ENCODE data around the gene ATP8B1.

DNA sequence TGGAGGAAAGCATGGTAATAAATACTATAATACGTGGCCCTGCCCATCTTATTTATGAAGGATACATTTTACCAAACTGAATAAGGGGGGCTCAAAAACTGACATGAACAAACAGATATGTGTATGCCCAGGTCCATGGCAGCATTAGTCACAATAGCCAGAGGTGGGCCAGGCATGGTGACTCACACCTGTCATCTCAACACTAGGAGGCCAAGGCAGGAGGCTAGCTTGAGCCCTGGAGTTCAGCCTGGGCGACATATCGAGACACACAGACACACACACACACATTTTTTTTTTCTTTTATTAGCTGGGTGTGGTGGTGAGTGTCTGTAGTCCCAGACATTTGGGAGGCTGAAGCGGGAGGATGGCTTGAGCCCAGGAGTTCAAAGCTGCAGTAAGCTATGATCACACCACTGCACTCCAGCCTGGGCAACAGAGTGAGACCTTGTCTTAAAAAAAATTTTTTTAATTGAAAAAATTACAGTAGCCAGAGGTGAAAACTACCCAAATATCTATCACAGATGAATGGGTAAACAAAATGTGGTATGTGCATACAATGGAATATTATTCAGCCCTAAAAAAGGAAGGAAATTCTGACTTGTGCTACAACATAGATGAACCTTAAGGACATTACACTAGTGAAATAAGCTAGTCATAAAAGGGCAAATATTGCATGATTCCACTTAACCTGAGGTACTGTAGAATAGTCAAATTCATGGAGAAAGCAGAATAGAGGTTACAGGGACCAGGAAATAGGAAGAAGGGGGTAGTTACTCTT, 8.0 kb downstream of the ATP8B1 start:
- TF ChIP-seq, protein P1, sequence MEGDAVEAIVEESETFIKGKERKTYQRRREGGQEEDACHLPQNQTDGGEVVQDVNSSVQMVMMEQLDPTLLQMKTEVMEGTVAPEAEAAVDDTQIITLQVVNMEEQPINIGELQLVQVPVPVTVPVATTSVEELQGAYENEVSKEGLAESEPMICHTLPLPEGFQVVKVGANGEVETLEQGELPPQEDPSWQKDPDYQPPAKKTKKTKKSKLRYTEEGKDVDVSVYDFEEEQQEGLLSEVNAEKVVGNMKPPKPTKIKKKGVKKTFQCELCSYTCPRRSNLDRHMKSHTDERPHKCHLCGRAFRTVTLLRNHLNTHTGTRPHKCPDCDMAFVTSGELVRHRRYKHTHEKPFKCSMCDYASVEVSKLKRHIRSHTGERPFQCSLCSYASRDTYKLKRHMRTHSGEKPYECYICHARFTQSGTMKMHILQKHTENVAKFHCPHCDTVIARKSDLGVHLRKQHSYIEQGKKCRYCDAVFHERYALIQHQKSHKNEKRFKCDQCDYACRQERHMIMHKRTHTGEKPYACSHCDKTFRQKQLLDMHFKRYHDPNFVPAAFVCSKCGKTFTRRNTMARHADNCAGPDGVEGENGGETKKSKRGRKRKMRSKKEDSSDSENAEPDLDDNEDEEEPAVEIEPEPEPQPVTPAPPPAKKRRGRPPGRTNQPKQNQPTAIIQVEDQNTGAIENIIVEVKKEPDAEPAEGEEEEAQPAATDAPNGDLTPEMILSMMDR (IDR thresholded peaks at IDR 0.05), result no peak
- TF ChIP-seq POLR2A (IDR thresholded peaks at IDR 0.05), result no peak
